HUES64 (cell line): Measurements from ENCODE around the gene RHOV.

ENCODE experiments used
- H3K27ac ChIP-seq: 2 replicates; pipeline ENCODE4 v1.7.0; 2013; ENCODE audit warnings: low read depth, low read length, inconsistent platforms
- H3K27me3 ChIP-seq: 2 replicates; pipeline ENCODE4 v1.6.1; 2013; ENCODE audit warnings: mild to moderate bottlenecking, low read length; ENCODE audit not compliant: insufficient read depth
- H3K36me3 ChIP-seq: 2 replicates; pipeline ENCODE4 v1.6.1; 2013; ENCODE audit warnings: mild to moderate bottlenecking, low read length; ENCODE audit not compliant: insufficient read depth
- H3K4me1 ChIP-seq: 2 replicates; pipeline ENCODE4 v1.6.1; 2013; ENCODE audit warnings: mild to moderate bottlenecking, low read length, moderate library complexity; ENCODE audit not compliant: insufficient read depth
- H3K4me3 ChIP-seq: 2 replicates; pipeline ENCODE4 v1.5.1; 2013; ENCODE audit warnings: mild to moderate bottlenecking, low read length, moderate library complexity
- H3K9ac ChIP-seq: 2 replicates; pipeline ENCODE4 v1.6.1; 2013; ENCODE audit warnings: mild to moderate bottlenecking, low read depth, low read length
- H3K9me3 ChIP-seq: 2 replicates; pipeline ENCODE4 v1.6.1; 2013; ENCODE audit warnings: low read depth, low read length; ENCODE audit not compliant: insufficient read depth
- WGBS: fragments of 150-250, 120-280 bp; methylation state at CpG from one replicate; pipeline ENCODE4 v1.1.7; 2013; ENCODE audit warnings: missing lambda C conversion rate; 5-methylcytosine and 5-hydroxymethylcytosine counted together

The RHOV gene

GRCh38 chr15:40823572-40824343, 50.3 kb downstream of the RHOV start:
- Histone ChIP-seq H3K4me1 (no peaks in the 10 kb centered on the region), H3K27me3 (no peaks in the 10 kb centered on the region), H3K9ac (no peak overlapping the region), H3K4me3 (no peak overlapping the region), H3K27ac (no peak overlapping the region), H3K9me3 (no peaks in the 10 kb centered on the region), H3K36me3 (no peaks in the 10 kb centered on the region)
- WGBS, result no CpG with 5 or more reads among the region's 1 CpG
